ENCODE measurements around the gene ACAP2.
A peak's percentile ranks its signal among the peaks of the same experiment; 100 is the strongest.
"Not testable (repeated sequence)": the region's sequence is repeated elsewhere in the genome, so short reads cannot be mapped to it uniquely, and the experiment has no call there.

The ACAP2 gene, protein sequence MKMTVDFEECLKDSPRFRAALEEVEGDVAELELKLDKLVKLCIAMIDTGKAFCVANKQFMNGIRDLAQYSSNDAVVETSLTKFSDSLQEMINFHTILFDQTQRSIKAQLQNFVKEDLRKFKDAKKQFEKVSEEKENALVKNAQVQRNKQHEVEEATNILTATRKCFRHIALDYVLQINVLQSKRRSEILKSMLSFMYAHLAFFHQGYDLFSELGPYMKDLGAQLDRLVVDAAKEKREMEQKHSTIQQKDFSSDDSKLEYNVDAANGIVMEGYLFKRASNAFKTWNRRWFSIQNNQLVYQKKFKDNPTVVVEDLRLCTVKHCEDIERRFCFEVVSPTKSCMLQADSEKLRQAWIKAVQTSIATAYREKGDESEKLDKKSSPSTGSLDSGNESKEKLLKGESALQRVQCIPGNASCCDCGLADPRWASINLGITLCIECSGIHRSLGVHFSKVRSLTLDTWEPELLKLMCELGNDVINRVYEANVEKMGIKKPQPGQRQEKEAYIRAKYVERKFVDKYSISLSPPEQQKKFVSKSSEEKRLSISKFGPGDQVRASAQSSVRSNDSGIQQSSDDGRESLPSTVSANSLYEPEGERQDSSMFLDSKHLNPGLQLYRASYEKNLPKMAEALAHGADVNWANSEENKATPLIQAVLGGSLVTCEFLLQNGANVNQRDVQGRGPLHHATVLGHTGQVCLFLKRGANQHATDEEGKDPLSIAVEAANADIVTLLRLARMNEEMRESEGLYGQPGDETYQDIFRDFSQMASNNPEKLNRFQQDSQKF

DNA sequence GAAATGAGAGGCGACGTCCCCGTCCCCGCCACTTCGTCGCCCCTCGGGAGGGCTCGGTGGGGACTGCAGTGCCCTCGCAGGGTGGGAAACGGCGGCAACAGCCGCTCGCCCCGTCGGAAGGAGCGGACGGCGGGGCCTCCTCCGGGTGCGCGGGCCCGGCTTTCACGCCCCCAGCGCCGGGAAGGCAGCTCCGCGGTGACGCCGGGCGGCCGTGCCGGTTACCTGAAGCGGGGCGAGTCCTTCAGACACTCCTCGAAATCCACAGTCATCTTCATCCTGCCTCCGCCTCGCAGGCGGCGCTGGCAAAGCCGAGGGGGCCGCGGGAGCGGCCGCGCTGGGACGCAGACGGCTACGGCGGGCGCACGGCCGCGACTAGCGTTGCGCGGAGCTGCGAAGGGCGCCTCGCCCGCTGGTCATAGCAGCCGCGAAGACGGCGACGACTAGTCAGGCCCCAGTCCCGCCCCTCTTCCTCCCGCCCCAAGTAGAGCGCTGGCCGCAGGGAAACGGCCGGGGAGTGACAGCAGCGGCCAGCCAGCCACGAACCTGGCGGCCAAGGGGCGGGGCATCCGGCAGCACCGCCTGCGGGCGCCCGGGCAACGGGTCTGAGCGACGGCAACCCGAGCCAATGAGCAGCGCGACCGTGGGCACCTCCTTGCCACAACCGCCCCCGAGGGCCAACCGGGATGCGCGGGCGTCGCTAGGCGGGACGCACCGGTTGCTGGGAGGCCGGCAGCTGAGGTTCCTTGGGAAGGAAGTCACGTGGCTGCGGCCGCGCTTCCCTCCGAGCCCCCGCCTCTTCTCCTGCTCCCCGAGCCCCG is at the start of gene ACAP2:
ACAP2 (minus strand) TSS at position 448 of the 818 bp plus-strand sequence; CDS start at position 275, 173 bp downstream.
- peak; percentile 100 for DNase-seq

DNA sequence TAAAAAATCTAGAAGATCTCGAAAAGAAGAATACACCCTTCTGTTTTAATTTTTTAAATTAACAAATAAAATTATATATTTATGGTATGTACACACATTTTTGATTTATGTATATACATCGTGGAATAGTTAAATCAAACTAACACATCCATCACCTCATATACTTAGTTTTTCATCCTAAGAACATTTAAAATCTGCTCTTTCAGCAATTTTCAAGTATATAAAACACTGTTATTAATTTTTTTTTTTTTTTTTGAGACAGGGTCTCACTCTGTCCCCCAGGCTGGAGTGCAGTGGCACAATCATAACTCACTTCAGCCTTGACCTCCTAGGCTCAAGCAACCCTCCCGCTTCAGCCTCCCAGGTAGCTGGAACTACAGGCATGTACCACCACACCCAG is 32.8 kb upstream of the ACAP2 start:
- DNase-seq, result no peak

DNA sequence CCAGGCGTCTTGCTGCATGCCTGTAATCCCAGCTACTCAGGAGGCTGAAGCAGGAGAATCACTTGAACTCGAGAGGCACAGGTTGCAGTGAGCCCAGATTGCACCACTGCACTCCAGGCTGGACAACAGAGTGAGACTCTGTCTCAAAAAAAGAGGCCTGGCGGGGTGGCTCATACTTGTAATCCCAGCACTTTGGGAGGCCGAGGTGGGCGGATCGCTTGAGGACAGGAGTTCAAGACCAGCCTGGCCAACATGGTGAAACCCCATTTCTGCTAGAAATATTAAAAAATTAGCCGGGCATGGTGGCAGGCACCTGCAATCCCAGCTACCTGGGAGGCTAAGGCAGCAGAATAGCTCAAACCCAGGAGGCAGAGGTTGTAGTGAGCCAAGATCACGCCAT is 32.3 kb upstream of the ACAP2 start:
- DNase-seq, result not testable (repeated sequence)

DNA sequence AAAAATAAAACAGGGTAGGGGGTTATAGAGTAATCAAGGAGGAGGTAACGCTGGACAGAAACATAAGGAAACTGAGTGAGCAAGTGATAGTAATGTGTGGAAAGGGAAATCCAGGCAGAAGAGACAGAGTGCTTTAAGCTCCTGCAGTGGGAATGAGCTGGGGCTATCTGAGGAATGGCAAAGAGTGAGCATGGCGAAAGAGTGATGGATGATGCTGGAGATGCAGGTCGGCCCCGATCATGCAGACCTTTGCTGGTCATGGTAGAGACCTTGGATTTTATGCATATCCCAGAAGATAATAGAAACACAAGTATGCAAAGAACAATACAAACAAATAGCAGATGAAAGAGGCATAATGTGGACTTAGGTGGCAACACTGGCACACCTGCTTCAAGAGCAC is 26.0 kb upstream of the ACAP2 start:
- no peak for DNase-seq

DNA sequence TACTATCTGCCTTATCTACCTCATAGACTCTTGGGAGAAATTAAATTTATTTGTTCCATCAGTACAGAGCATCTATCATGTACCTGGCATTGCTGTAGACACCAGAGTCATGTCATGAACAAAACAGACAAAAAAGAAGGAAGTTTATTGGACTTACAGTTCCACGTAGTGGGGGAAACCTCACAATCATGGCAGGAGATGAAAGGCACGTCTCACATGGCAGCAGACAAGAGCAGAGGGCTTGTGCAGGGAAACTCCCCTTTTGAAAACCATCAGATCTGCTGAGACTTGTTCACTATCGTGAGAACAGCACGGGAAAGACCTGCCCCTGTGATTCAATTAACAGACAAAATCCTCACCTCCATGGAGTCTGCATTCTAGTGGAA is 25.6 kb upstream of the ACAP2 start:
- no peak for DNase-seq

DNA sequence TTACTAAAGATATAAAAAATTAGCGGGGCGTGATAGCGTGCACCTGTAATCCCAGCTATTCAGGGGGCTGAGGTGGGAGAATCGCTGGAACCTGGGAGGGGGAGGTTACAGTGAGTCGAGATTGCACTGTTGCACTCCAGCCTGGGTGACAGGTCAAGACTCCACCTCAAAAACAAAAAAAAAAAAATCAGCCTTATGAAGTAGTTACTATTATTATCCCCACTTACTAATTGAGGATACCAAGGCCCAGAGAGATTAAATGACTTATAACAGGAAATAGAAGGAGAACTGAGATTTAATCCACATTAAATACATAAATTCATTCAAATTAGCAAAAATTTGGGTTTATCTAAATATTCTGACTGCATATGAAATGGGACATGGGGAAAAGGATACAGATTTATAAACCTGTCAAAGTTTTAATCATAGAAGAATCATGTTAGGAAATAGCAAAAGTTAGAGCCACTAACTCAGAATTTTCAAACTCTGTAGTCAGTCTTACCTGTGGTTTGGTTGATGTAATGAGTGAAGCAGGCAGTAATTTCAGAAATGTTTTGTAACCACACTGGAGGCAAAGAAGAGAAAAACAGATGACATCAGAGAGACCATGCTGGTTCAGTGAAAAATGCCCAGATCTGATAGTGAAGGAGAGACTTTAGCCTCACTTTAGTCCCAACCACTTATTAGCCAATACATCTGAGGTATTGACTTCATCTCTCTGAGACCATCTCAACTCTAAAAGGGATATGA is 25.0 kb upstream of the ACAP2 start:
- no peak for DNase-seq

DNA sequence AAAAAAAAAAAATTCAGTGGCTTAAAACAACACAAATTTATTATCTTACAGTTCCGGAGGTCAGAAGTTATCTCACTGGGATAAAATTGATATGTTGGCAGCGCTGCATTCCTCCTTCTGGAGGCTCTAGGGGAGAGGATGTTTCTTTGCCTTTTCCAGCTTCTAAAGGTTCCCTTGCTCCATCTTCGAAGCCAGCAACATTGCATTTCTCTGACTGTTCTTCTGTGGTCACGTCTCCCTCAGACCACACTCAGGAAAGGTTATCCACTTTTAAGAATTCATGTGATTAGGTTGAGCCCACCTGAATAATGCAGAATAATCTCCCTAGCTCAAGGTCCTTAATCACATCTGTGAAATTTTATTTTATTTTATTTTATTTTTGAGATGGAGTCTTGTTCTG is 23.4 kb upstream of the ACAP2 start:
- DNase-seq, result no peak

DNA sequence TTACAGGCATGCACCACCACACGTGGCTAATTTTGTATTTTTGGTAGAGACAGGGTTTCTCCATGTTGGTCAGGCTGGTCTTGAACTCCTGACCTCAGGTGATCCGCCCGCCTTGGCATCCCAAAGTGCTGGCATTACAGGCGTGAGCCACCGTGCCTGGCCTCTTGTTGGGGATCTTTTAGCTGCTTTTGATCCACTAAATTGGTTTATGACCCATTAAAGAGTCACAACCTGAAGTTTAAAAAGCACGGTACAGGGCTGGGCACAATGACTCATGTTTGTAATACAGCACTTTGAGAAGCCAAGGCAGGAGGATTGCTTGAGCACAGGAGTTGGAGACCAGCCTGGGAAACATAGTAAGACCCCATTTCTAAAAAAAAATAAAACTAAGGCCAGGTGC is 20.1 kb upstream of the ACAP2 start:
- not testable (repeated sequence) for DNase-seq

DNA sequence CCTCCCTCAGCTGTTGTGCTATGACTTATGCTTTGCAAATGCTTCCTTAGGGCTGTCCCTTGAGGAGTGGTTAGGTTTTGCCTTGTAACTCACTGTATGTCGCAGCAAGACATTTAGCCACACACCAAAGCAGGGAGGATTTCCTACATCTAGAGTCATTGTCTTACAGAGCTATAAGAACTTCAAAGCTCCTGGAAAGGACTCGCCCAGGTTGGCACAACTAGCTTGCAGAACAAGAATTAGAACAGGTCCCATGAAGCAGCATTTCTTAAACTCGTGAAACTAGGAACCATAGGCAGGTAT is 19.4 kb upstream of the ACAP2 start:
- no peak for DNase-seq

DNA sequence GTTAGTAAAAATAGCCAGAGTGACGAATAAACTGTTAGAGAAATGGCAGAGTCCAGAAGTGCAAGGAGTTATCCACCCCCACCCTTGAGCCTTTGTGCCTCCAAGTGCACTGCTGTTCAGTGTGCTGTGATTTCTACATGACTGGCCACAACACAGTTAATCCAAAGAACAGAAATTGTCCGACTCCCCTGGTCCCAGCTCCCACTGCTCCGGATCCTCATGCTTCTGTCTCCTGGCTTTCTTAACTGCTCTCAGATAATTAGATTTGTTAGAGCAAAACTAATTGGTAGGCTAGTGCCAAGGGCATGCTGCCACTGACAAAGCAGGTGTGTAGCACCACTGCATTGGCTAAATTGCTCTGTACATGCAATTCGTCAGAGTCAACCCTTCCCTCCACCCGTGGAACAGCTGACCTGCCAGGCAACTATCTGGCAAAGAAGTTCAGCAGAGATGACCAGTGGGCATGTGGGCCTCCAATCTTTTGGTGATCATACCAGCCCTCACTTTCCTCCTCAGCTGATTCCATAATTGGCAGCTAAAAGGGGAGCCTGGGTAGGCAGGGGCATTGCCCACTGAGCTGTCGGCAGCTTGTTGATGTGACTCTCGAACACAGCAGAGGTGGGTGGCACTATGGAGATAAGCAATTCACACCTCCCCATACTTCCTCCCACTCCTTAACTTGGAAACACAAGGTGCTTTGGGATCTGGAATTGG is 18.9 kb upstream of the ACAP2 start:
- DNase-seq, result peak; percentile 70

DNA sequence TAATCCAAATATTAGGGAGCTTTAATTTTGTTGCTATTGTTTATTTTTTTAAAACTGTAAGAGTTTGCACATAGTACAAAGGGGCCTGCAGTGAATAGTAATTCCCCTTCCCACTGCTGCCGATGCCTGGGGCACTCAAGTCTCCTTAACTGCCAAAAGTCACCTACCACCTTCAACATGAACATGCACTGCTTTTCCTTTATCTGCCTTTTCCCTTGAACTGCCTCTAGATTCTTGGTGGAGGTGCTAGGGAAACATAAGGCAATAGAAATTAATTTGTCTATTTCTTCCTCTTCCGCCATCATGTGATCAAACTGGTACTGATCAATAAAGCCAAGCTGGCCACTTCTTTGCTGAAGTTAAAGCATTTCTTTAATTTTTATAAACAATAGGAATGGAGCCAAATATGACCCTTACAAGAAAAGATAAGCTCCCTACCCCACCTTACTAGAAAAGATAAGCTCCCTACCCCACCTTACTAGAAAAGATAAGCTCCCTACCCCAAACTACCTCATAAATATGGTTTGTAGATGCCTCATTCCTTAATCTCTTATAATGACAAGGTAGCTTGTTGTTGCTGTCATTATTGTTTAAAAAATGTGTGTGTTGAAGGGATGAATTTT is 17.4 kb upstream of the ACAP2 start:
- no peak for DNase-seq

DNA sequence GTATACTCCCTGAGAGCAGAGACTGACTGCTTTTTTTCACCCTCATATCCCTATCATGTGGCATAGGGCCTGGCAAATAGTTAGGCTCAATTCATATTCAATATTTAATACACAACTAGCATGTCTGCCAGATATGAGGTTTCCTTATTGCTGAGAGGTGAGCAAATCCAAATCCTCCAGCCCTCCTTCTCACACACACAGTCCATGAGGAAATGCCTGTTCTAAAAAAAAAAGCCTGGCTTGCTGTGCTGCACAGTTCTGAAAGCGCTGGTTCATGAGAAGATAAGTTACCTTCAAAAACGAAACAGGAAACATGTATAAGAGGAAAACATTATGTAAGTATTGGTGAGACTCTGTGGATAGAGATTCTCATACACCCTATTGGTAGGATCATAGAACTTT is 15.5 kb upstream of the ACAP2 start:
- DNase-seq, result no peak

DNA sequence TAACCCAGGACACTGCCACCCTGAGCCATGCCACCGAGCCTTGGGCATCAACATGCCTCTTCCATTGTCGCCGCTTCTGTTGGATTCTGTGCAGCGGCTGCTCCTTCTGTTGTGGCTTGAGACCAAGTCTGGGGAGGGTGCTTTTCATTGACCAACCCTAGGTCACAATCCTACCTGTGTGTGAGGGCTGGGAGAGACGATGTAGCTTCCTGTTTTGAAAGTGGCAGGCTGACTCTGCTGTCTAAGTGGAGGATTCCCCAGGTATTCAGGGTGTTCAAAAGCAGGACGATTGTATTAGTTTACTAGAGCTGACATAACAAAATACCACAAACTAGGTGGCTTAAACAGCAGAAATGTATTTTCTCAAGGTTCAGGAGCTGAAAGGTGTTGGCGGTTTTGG is 13.0 kb upstream of the ACAP2 start:
- no peak for DNase-seq

DNA sequence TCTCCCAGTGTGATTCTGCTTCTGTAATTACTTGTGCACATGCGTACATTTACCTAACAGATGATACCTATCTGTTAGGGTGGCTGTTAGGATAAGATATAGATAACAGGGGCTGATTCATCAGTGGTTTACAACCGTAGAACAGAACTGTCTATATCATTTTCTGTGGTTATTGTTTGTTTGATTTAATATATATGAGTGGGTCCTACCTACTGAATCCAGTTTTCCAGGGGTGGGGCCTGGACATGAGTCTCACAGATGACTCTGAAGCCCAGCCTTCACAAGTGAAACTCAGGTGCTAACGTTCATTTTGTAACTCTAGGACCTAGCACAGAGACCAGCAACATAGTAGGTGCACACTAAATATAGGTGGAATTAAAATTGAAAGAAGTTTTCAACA is 10.4 kb upstream of the ACAP2 start:
- DNase-seq, result peak; percentile 48

DNA sequence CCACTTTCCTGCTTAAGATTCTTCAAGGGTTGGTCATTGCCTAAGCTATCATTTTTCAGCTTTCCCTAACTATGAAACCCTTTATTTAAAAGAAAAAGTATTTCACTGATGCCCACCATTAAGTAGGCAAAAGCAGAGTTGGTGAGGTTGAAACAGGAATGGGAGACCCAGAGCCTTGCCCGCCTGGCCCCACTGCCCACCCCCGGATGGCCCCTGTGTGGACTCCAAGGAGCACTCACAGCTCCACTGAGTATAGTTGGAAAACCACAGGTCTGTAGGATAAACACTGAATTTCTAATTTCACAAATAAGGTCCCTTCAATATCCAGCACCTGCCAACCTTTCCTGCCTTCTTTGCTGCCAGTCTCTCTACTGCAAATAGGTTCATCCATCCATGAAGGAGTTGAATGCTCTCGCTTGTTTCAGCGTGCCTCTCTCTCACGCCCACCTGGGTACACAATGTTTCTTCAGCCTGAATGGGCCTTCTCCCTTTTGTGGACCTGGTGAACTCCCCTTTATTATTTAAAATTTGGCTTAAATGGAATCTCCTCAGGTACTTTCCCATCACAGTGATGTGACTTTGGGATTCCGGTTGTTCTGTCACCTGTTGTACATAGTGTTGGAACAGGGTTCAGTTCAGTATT is 8.7 kb upstream of the ACAP2 start:
- peak; percentile 96 for DNase-seq

DNA sequence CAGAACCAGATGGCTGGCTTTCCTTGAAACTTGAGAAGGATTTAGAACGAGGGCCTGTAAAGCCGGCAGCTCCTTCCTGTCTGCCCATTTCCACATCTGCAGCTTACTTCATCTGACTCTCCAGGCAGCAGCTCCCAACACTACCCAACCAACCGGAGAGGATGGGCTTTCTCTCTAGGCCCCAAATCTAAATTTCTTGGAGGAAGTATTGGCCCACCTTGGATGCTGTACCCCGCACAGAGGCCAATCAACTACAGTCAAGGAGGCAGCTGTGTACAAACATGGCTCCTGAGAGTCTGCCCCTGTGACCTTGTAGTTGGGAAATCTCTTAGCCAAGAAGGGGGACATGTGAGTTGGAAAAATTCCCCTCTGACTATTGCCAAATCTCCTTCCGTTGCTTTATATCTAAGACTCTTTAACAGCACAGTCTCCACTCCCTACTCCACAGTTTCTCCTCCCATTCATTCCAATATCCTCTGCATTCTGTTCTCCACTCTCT is 8.0 kb upstream of the ACAP2 start:
- peak; percentile 78 for DNase-seq

DNA sequence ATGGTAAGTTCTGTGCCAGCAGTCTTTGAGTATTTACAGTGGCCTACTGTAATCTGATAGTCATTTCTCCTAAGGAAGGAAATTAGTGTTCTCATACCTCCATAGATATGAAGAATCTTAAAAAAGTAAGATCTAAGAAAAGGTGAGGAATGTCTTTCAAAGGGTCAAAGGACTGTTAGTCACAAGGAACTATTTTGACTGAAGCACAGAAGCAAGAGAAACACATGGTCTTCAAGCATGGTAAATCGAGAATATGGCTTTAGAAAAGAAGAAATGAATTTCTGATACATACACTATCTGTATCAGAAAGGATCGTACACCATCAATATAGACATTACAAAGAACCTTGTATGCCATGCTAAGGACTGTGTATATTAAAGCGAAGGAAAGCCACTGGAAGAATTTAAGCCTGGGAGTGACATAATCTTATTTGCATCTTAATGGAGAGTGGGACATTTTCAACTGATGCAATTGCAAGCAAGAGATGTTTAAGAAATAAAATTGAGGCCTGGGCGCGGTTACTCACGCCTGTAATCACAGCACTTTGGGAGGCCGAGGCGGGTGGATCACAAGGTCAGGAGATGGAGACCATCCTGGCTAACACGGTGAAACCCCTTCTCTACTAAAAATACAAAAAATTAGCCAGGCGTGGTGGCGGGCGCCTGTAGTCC is 5.5 kb upstream of the ACAP2 start:
- no peak for DNase-seq

DNA sequence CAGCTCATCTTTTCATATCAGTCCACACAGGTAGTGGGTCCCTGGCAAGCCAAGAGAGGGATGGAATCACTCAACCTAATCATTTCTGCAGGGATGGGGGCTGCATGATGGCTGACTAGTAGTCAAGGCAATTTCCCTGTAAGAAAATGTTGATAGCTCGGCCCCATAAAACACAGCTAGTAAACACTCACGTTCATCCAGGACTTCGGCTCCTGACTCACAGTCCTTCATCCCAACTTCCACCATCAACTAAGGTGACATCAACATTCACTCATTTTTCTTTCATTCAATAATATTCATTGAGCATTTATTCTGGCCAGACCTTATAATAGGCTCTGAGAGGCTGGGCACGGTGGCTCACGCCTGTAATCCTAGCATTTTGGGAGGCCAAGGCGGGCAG is 4.4 kb upstream of the ACAP2 start:
- no peak for DNase-seq

DNA sequence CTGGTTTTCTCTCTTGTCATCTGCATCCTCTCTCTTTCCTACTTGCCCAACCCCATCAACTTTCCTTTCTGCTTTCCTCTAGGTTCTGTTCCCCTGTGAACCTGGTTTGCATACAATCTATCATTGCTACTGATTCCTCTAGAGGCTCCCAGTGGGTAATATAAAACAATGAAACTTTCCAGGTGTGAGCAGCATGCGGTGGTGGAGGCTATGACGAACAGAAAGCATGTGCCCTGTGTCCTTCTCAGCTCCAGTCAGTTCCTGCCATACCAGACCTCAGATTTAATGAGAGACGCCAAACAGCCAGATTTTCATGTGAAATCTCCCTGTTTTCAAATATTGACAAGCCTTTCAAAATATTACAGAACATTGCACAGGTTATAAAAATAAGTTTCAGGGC is 3.5 kb upstream of the ACAP2 start:
- DNase-seq, result peak; percentile 57

DNA sequence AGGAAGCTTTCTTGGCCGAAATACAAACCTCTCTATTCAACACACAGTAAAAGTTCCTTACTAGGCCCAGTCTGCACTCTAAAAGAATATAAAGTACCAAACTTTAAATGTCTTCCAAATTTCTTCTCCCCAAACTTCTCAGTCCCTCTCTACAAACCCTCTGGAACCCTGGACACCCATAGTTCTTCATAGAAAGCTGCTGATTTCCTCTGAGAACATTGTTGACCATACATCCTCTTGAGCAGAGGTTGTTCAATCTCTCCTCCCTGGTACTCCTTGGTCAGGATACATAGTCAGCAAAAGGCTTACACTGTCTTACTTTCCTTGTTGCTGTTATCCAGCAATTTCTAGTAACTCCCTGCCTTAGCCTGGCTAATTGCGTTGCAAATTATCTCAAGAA is 3.1 kb upstream of the ACAP2 start:
- DNase-seq, result no peak
